ENCODE measurements around the gene SLC39A12. TPM values are rescaled to one million over a fixed set of nuclear protein-coding genes. Genes with fewer than 3 reads are reported as not detected.

SLC39A12 gene
- total and polyA plus RNA-seq, 2 of the 8 experiments (the other 6 are each of a cell fraction or from before 2014, with no cell fraction given): not detected

DNA sequence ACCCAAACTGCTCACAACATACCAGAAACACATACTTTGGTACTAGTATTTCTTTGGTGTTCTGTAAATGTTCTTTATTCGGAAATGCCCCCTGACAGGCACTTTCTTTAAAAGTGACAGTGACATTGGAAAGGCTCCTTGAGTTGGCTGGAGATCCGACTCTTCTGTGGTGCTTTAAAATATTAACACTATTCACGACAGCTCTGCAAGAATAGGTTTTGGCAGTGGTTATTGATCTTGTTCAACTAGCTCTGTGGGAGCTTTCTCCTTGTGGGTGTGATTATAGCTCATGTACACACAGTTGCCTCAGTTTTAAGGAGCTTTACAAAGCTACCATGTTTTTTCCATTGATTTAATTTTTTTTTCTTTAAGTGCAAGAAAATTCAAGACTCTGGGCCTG, 30.3 kb upstream of the SLC39A12 start:
- H3K4me1 ChIP-seq (replicated peaks in 1 of 4; ENCODE audit: control insufficient read depth in 3 of 4, insufficient read depth in 4 of 4, low read length in 3 of 4): 0 out of 7 replicates have a peak, but pooled peaks cover 0 to 2% (median 0%) of the 10 kb centered on the region in 4 experiments
- no peak overlapping the region for H2AK5ac ChIP-seq (ENCODE audit: low read depth, low read length)
- no peak overlapping the region for H2BK5ac ChIP-seq (ENCODE audit: low read depth, low read length)
- H3K18ac ChIP-seq (ENCODE audit: extremely low read depth, low read length): no peak overlapping the region
- no peaks in the 10 kb centered on the region for H3K79me2 ChIP-seq (ENCODE audit: control insufficient read depth in 1 of 2, insufficient read depth in 2 of 2, low read length in 2 of 2)
- no peak overlapping the region for H3K4me2 ChIP-seq (ENCODE audit: insufficient read depth in 1 of 2, low read depth in 2 of 2, low read length in 2 of 2)
- H2BK120ac ChIP-seq (replicated peaks; ENCODE audit: low read depth, low read length): no peak overlapping the region
- H3K36me3 ChIP-seq (ENCODE audit: control insufficient read depth in 2 of 4, insufficient read depth in 4 of 4, low read length in 3 of 4): no peaks in the 10 kb centered on the region
- no peak overlapping the region for H2BK12ac ChIP-seq (ENCODE audit: low read depth, low read length)
- 89% methylated on average over 3 of the region's 3 CpGs; no CpG with 5 or more reads in 1 of the 2 experiments for WGBS, 2 experiments (ENCODE audit: extremely low coverage in 1 of 2, insufficient coverage in 1 of 2, insufficient read length in 1 of 2, insufficient replicate concordance in 2 of 2, low coverage in 1 of 2, low lambda C conversion rate in 2 of 2, missing lambda C conversion rate in 1 of 2)
- no peak for FAIRE-seq
- no peaks in the 10 kb centered on the region for H3K9me3 ChIP-seq (ENCODE audit: insufficient read depth in 2 of 2, low read depth in 1 of 2, low read length in 1 of 2)
- TF ChIP-seq, protein P1, sequence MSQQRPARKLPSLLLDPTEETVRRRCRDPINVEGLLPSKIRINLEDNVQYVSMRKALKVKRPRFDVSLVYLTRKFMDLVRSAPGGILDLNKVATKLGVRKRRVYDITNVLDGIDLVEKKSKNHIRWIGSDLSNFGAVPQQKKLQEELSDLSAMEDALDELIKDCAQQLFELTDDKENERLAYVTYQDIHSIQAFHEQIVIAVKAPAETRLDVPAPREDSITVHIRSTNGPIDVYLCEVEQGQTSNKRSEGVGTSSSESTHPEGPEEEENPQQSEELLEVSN (IDR thresholded peaks at IDR 0.05): no peak
- no peak for TF ChIP-seq KDM4A (IDR thresholded peaks at IDR 0.05; ENCODE audit: low read depth, low read length, severe bottlenecking)
- TF ChIP-seq PHF8 (conservative IDR thresholded peaks at IDR 0.05; ENCODE audit: low read depth, low read length): no peak
- TF ChIP-seq SUZ12 (IDR thresholded peaks at IDR 0.05; ENCODE audit: low read length): no peak
- no peak for TF ChIP-seq SP1 (IDR thresholded peaks at IDR 0.05; ENCODE audit: low read depth, low read length)
- no peak for TF ChIP-seq HDAC2 (IDR thresholded peaks at IDR 0.05; ENCODE audit: borderline replicate concordance in 1 of 2, low read depth in 2 of 2, low read length in 2 of 2)
- TF ChIP-seq YY1 (IDR thresholded peaks at IDR 0.05; ENCODE audit: low read depth, low read length): no peak
- TF ChIP-seq GABPA (IDR thresholded peaks at IDR 0.05; ENCODE audit: borderline replicate concordance, insufficient read depth, low read length): no peak
- TF ChIP-seq, protein P2, sequence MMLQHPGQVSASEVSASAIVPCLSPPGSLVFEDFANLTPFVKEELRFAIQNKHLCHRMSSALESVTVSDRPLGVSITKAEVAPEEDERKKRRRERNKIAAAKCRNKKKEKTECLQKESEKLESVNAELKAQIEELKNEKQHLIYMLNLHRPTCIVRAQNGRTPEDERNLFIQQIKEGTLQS (IDR thresholded peaks at IDR 0.05; ENCODE audit: insufficient read depth, low read depth, low read length): no peak
- TF ChIP-seq ASH2L (IDR thresholded peaks at IDR 0.05; ENCODE audit: low read length): no peak
- ChIA-PET CTCF (ENCODE audit: partially characterized antibody) (interaction anchor here (1.1 to 1.2 kb wide), 2 partner anchors 10 to 86 kb away, joined by 3 to 5 read pairs; no protein-coding TSS in a partner anchor), POLR2A (ENCODE audit: partially characterized antibody) (no interaction called here)
- no peak for DNase-seq (ENCODE audit: low read depth in 1 of 2, low spot score in 2 of 2)
- H3K9ac ChIP-seq (replicated peaks in 1 of 4; ENCODE audit: extremely low read depth in 1 of 4, low read depth in 3 of 4, low read length in 3 of 4): no peak overlapping the region
- no peak overlapping the region for H4K8ac ChIP-seq (ENCODE audit: extremely low read depth, insufficient read depth, low read length)
- no peak overlapping the region for H3K14ac ChIP-seq (ENCODE audit: insufficient read length)
- H3K27ac ChIP-seq (ENCODE audit: low read depth, low read length): no peak overlapping the region
- no peak overlapping the region for H3K23ac ChIP-seq (ENCODE audit: insufficient read length)
- H4K91ac ChIP-seq (replicated peaks; ENCODE audit: insufficient read length, low read length): no peak overlapping the region
- H2BK15ac ChIP-seq (ENCODE audit: low read length): no peak overlapping the region
- no peak overlapping the region for H3K4me3 ChIP-seq (ENCODE audit: extremely low read depth in 1 of 4, insufficient read depth in 2 of 4, low read depth in 3 of 4, low read length in 4 of 4)
- H4K20me1 ChIP-seq (replicated peaks in 1 of 2; ENCODE audit: control insufficient read depth in 1 of 2, insufficient read depth in 2 of 2, low read length in 2 of 2): no peaks in the 10 kb centered on the region
- no peak overlapping the region for H2BK20ac ChIP-seq (ENCODE audit: low read length)
- H3K27me3 ChIP-seq (replicated peaks in 1 of 4; ENCODE audit: control insufficient read depth in 3 of 4, extremely low read depth in 1 of 4, insufficient read depth in 3 of 4, low read length in 3 of 4): no peaks in the 10 kb centered on the region
- H3K56ac ChIP-seq (replicated peaks; ENCODE audit: insufficient read length, low read depth, low read length): no peak overlapping the region
- H3K23me2 ChIP-seq (ENCODE audit: low read depth, low read length): no peaks in the 10 kb centered on the region
- no peak overlapping the region for H3K4ac ChIP-seq (replicated peaks; ENCODE audit: insufficient read length, low read depth, low read length)
- no peak overlapping the region for H4K5ac ChIP-seq (ENCODE audit: insufficient read length, low read depth, low read length)
- no peaks in the 10 kb centered on the region for H3K79me1 ChIP-seq (ENCODE audit: low read depth, low read length)
- no peak overlapping the region for H2AFZ ChIP-seq (ENCODE audit: low read length)
